Measurements from ENCODE around the gene TRAM2.
"Not testable (repeated sequence)": the region's sequence is repeated elsewhere in the genome, so short reads cannot be mapped to it uniquely, and the experiment has no call there.

Gene TRAM2

GRCh38 chr6:52493669-52494068 is 83.2 kb downstream of the TRAM2 start:
- DNase-seq (ENCODE audit: low spot score), result no peak

- no peak for DNase-seq (ENCODE audit: low spot score)
Measured at GRCh38 chr6:52491203-52492069, 85.4 kb downstream of the TRAM2 start.

GRCh38 chr6:52489881-52490280 is 87.0 kb downstream of the TRAM2 start:
- no peak for DNase-seq (ENCODE audit: low spot score)

- no peak for DNase-seq (ENCODE audit: low spot score)
Measured at GRCh38 chr6:52483671-52484003, 93.2 kb downstream of the TRAM2 start.

- no peak for DNase-seq (ENCODE audit: low spot score)
Measured at GRCh38 chr6:52482903-52483670, 93.8 kb downstream of the TRAM2 start.

GRCh38 chr6:52475307-52475706 is 101.6 kb downstream of the TRAM2 start:
- no peak for DNase-seq (ENCODE audit: low spot score)

GRCh38 chr6:52474173-52474572 is 102.7 kb downstream of the TRAM2 start:
- no peak for DNase-seq (ENCODE audit: low spot score)

- not testable (repeated sequence) for DNase-seq (ENCODE audit: low spot score)
Measured at GRCh38 chr6:52461194-52461593, 115.7 kb downstream of the TRAM2 start.

GRCh38 chr6:52457096-52457495 is 119.8 kb downstream of the TRAM2 start:
- peak; percentile 13 for DNase-seq (ENCODE audit: low spot score)

GRCh38 chr6:52454556-52454955 is 122.3 kb downstream of the TRAM2 start:
- no peak for DNase-seq (ENCODE audit: low spot score)
